NCI-H1417 (cell line): Measurements from ENCODE around the gene ADISSP.

ENCODE experiments used
- DNase-seq, 3 experiments: peaks; one replicate each; lab custom pipeline; 2025; lab: John Stamatoyannopoulos, UW

Gene ADISSP

GRCh38 chr20:3767427-3768341 is at the start of gene ADISSP:
TSS of gene ADISSP (minus strand) at chr20:3767753. CDS start at chr20:3760100, 7,653 bp downstream.
- DNase-seq: peak; percentile 99

GRCh38 chr20:3815703-3816315 is 48.3 kb upstream of the ADISSP start:
- no peak for DNase-seq

- no peak for DNase-seq
Observed at GRCh38 chr20:3814928-3815495, 47.5 kb upstream of the ADISSP start.

- no peak for DNase-seq
Observed at GRCh38 chr20:3813848-3814581, 46.5 kb upstream of the ADISSP start.

- DNase-seq: no peak
Observed at GRCh38 chr20:3812975-3813847, 45.7 kb upstream of the ADISSP start.

GRCh38 chr20:3812259-3812681 is 44.7 kb upstream of the ADISSP start:
- no peak for DNase-seq

- DNase-seq: peak; percentile 76 to 92 (median 87)
Observed at GRCh38 chr20:3811467-3812258, 44.1 kb upstream of the ADISSP start.

- DNase-seq: no peak
Observed at GRCh38 chr20:3808544-3808943, 41.0 kb upstream of the ADISSP start.

- no peak for DNase-seq
Observed at GRCh38 chr20:3804781-3805180, 37.2 kb upstream of the ADISSP start.

GRCh38 chr20:3804254-3804751 is 36.8 kb upstream of the ADISSP start:
- no peak for DNase-seq

GRCh38 chr20:3803854-3804253 is 36.3 kb upstream of the ADISSP start:
- DNase-seq: no peak

GRCh38 chr20:3803289-3803688 is 35.7 kb upstream of the ADISSP start:
- no peak for DNase-seq

GRCh38 chr20:3802524-3803239 is 35.1 kb upstream of the ADISSP start:
- DNase-seq: no peak

GRCh38 chr20:3801846-3802245 is 34.3 kb upstream of the ADISSP start:
- peak in 1 of 3 experiments; percentile 13 for DNase-seq

- DNase-seq: no peak
Observed at GRCh38 chr20:3801299-3801698, 33.7 kb upstream of the ADISSP start.

- DNase-seq: no peak
Observed at GRCh38 chr20:3800878-3801260, 33.3 kb upstream of the ADISSP start.

GRCh38 chr20:3800256-3800877 is 32.8 kb upstream of the ADISSP start:
- DNase-seq: peak in 1 of 3 experiments; percentile 47

- no peak for DNase-seq
Observed at GRCh38 chr20:3798908-3799248, 31.3 kb upstream of the ADISSP start.

GRCh38 chr20:3798373-3798768 is 30.8 kb upstream of the ADISSP start:
- no peak for DNase-seq
